ENCODE measurements around the gene WDR82.

The WDR82 gene

GRCh38 chr3:52222319-52223221 lies 55.9 kb downstream of the WDR82 start:
- no peak overlapping the region for H3K4me2 ChIP-seq (ENCODE audit: low read length)
- no peak for TF ChIP-seq EZH2phosphoT487 (IDR thresholded peaks at IDR 0.05; ENCODE audit: borderline replicate concordance, low read length)
- H4K20me1 ChIP-seq (ENCODE audit: control insufficient read depth, insufficient read depth, low read depth, low read length), result peaks cover 8% of the 10 kb centered on the region; the same call in 1 of the 2 replicates
- H3K27ac ChIP-seq (ENCODE audit: low read depth, low read length), result no peak overlapping the region
- peaks cover 68% of the 10 kb centered on the region for H3K79me2 ChIP-seq (ENCODE audit: control insufficient read depth, low read length)
- no peak overlapping the region for H3K4me3 ChIP-seq (ENCODE audit: low read length)
- H3K4me1 ChIP-seq (ENCODE audit: control insufficient read depth, low read length), result peaks cover 46% of the 10 kb centered on the region
- no peaks in the 10 kb centered on the region for H3K9me2 ChIP-seq (replicated peaks; ENCODE audit: control insufficient read depth, low read length)
- H3F3A ChIP-seq (ENCODE audit: control insufficient read depth, insufficient read depth), result peaks cover 11% of the 10 kb centered on the region; the same call in 1 of the 2 replicates
- no peaks in the 10 kb centered on the region for H3K9me3 ChIP-seq (ENCODE audit: control insufficient read depth, insufficient read depth, low read length)
- no peaks in the 10 kb centered on the region for H3K27me3 ChIP-seq (ENCODE audit: control insufficient read depth, low read length)
- peaks cover 74% of the 10 kb centered on the region for H3K36me3 ChIP-seq (ENCODE audit: control insufficient read depth, low read length)

GRCh38 chr3:52221563-52222318 lies 56.7 kb downstream of the WDR82 start:
- peaks cover 68% of the 10 kb centered on the region for H3K79me2 ChIP-seq (ENCODE audit: control insufficient read depth, low read length)
- no peaks in the 10 kb centered on the region for H3K9me3 ChIP-seq (ENCODE audit: control insufficient read depth, insufficient read depth, low read length)
- H3K27ac ChIP-seq (ENCODE audit: low read depth, low read length), result no peak overlapping the region
- no peak for TF ChIP-seq CTCF (IDR thresholded peaks at IDR 0.05; ENCODE audit: low read depth, low read length, poor library complexity, severe bottlenecking)
- TF ChIP-seq EZH2phosphoT487 (IDR thresholded peaks at IDR 0.05; ENCODE audit: borderline replicate concordance, low read length), result no peak
- H3K4me1 ChIP-seq (ENCODE audit: control insufficient read depth, low read length), result peaks cover 42% of the 10 kb centered on the region
- no peaks in the 10 kb centered on the region for H3K27me3 ChIP-seq (ENCODE audit: control insufficient read depth, low read length)
- H3K36me3 ChIP-seq (ENCODE audit: control insufficient read depth, low read length), result peaks cover 74% of the 10 kb centered on the region
- no peaks in the 10 kb centered on the region for H3K9me2 ChIP-seq (replicated peaks; ENCODE audit: control insufficient read depth, low read length)
- peaks cover 8% of the 10 kb centered on the region; the same call in 1 of the 2 replicates for H4K20me1 ChIP-seq (ENCODE audit: control insufficient read depth, insufficient read depth, low read depth, low read length)
- H3K4me2 ChIP-seq (ENCODE audit: low read length), result no peak overlapping the region
- H3F3A ChIP-seq (ENCODE audit: control insufficient read depth, insufficient read depth), result peaks cover 9% of the 10 kb centered on the region; the same call in 1 of the 2 replicates
- no peak overlapping the region for H3K4me3 ChIP-seq (ENCODE audit: low read length)

- Histone ChIP-seq H3K27me3 (ENCODE audit: control insufficient read depth, low read length) (no peaks in the 10 kb centered on the region), H3K4me1 (ENCODE audit: control insufficient read depth, low read length) (peaks cover 36% of the 10 kb centered on the region), H3K4me2 (ENCODE audit: low read length) (no peak overlapping the region)
Measured at GRCh38 chr3:52221141-52221562, 57.3 kb downstream of the WDR82 start.

More at GRCh38 chr3:52221141-52221562, 57.3 kb downstream of the WDR82 start:
- H3F3A ChIP-seq (ENCODE audit: control insufficient read depth, insufficient read depth), result peaks cover 3% of the 10 kb centered on the region; the same call in 1 of the 2 replicates
- no peak overlapping the region for H3K27ac ChIP-seq (ENCODE audit: low read depth, low read length)
- H3K79me2 ChIP-seq (ENCODE audit: control insufficient read depth, low read length), result peaks cover 68% of the 10 kb centered on the region
- H3K4me3 ChIP-seq (ENCODE audit: low read length), result no peak overlapping the region
- H4K20me1 ChIP-seq (ENCODE audit: control insufficient read depth, insufficient read depth, low read depth, low read length), result peaks cover 8% of the 10 kb centered on the region; the same call in 1 of the 2 replicates
- H3K36me3 ChIP-seq (ENCODE audit: control insufficient read depth, low read length), result peaks cover 78% of the 10 kb centered on the region
- no peaks in the 10 kb centered on the region for H3K9me2 ChIP-seq (replicated peaks; ENCODE audit: control insufficient read depth, low read length)
- TF ChIP-seq EZH2phosphoT487 (IDR thresholded peaks at IDR 0.05; ENCODE audit: borderline replicate concordance, low read length) (no peak), CTCF (IDR thresholded peaks at IDR 0.05; ENCODE audit: low read depth, low read length, poor library complexity, severe bottlenecking) (no peak)
- no peaks in the 10 kb centered on the region for H3K9me3 ChIP-seq (ENCODE audit: control insufficient read depth, insufficient read depth, low read length)
